Measurements from ENCODE around the gene PFDN4. TPM values are rescaled to one million over a fixed set of nuclear protein-coding genes. Genes with fewer than 3 reads are reported as not detected.

Gene PFDN4
- total and polyA plus RNA-seq, 2 of the 13 experiments (the other 11 are each of a cell fraction or from before 2014, with no cell fraction given): 59.8 to 227 TPM

DNA sequence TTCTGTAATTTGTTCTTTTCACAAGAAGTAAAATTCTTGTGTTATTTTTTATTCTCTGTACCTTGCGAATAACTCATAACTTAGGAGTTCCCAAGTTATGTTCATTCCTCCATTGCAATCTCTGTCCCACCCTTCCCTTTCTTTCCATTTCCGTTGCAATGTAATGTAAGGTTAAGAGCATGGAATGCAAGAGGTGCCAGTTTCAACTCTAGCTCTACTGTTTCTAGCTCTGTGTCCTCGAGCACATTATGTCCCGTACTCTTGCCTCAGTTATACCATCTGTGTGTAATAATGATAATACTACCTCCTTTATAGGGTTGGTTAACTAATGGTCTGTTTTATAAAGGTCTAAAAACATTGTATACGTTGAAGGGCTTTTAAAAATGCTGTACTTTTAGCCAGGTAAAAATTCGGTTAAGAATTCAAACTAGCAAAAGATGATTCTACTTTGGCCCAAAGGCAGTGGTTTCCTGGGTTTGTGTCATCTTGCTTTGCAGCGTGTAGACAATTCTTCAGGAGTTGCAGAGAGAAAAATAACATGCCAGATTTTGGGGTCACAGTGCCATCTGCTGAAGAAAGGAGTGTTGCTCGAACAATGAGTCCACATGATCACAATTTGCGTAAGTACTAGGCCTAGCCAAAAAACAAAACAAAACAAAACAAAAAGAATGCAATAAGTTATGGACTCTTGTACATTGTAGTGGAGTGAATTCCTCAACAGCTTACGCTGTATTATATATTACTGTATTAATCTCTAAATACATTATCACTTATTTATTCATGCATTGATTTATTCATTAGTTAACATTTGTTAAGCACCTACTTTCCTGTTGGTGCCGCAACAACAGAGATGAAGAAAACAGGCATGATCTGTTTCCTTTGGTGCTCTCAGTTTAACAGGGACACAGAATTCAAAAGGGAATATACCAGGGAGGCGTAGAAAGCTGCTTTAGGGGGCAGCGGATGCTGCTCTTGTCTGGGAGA lies 10.0 kb upstream of the PFDN4 start (continued):
- no peak; the same call in 1 of the 2 replicates for TF ChIP-seq ZNF646 (CRISPR knock-in tag; IDR thresholded peaks at IDR 0.05)
- no peak for TF ChIP-seq ZNF639 (CRISPR knock-in tag; conservative IDR thresholded peaks at IDR 0.05)
- peak; percentile 74; the same call in 1 of the 2 replicates for TF ChIP-seq SMYD3 (CRISPR knock-in tag; IDR thresholded peaks at IDR 0.05)
- no peak for TF ChIP-seq SIN3B (IDR thresholded peaks at IDR 0.05; ENCODE audit: low read length)
- TF ChIP-seq, protein P1, sequence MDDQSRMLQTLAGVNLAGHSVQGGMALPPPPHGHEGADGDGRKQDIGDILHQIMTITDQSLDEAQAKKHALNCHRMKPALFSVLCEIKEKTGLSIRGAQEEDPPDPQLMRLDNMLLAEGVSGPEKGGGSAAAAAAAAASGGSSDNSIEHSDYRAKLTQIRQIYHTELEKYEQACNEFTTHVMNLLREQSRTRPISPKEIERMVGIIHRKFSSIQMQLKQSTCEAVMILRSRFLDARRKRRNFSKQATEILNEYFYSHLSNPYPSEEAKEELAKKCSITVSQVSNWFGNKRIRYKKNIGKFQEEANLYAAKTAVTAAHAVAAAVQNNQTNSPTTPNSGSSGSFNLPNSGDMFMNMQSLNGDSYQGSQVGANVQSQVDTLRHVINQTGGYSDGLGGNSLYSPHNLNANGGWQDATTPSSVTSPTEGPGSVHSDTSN (CRISPR knock-in tag; IDR thresholded peaks at IDR 0.05; ENCODE audit: borderline replicate concordance): no peak
- TF ChIP-seq GATAD1 (CRISPR knock-in tag; IDR thresholded peaks at IDR 0.05): no peak
- no peak for TF ChIP-seq ZNF230 (CRISPR knock-in tag; IDR thresholded peaks at IDR 0.05)
- TF ChIP-seq YEATS4 (CRISPR knock-in tag; IDR thresholded peaks at IDR 0.05; ENCODE audit: borderline replicate concordance): no peak
- TF ChIP-seq SMAD3 (CRISPR knock-in tag; IDR thresholded peaks at IDR 0.05): no peak
- no peak for TF ChIP-seq PRPF4 (IDR thresholded peaks at IDR 0.05; ENCODE audit: low read depth, low read length, poor library complexity, severe bottlenecking)
- no peak for TF ChIP-seq HOXA5 (CRISPR knock-in tag; IDR thresholded peaks at IDR 0.05)
- TF ChIP-seq, protein P2, sequence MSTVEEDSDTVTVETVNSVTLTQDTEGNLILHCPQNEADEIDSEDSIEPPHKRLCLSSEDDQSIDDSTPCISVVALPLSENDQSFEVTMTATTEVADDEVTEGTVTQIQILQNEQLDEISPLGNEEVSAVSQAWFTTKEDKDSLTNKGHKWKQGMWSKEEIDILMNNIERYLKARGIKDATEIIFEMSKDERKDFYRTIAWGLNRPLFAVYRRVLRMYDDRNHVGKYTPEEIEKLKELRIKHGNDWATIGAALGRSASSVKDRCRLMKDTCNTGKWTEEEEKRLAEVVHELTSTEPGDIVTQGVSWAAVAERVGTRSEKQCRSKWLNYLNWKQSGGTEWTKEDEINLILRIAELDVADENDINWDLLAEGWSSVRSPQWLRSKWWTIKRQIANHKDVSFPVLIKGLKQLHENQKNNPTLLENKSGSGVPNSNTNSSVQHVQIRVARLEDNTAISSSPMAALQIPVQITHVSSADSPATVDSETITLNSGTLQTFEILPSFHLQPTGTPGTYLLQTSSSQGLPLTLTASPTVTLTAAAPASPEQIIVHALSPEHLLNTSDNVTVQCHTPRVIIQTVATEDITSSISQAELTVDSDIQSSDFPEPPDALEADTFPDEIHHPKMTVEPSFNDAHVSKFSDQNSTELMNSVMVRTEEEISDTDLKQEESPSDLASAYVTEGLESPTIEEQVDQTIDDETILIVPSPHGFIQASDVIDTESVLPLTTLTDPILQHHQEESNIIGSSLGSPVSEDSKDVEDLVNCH (CRISPR knock-in tag; IDR thresholded peaks at IDR 0.05): no peak
- peak; percentile 71 for TF ChIP-seq RXRB (CRISPR knock-in tag; IDR thresholded peaks at IDR 0.05; ENCODE audit: borderline replicate concordance)
- TF ChIP-seq TGIF2 (CRISPR knock-in tag; IDR thresholded peaks at IDR 0.05): peak; percentile 72
- TF ChIP-seq MTA1 (CRISPR knock-in tag; IDR thresholded peaks at IDR 0.05; ENCODE audit: borderline replicate concordance): no peak
- TF ChIP-seq RNF2 (conservative IDR thresholded peaks at IDR 0.05; ENCODE audit: low read depth): no peak
